Measurements from ENCODE around the gene STARD6.

- TF ChIP-seq CREB1 (CRISPR knock-in tag; IDR thresholded peaks at IDR 0.05) (no peak), CTCF (IDR thresholded peaks at IDR 0.05) (no peak), ERG (CRISPR knock-in tag; IDR thresholded peaks at IDR 0.05) (no peak), ZNF512 (CRISPR knock-in tag; IDR thresholded peaks at IDR 0.05; ENCODE audit: borderline replicate concordance) (no peak), STAT6 (CRISPR knock-in tag; conservative IDR thresholded peaks at IDR 0.05; ENCODE audit: low read depth) (no peak)
These were observed 2.7 kb upstream of the STARD6 start for GRCh38 chr18:54360406-54360805.
